A673 (cell line): ENCODE measurements around the gene CCDC74B.
"Not testable (repeated sequence)": the region's sequence is repeated elsewhere in the genome, so short reads cannot be mapped to it uniquely, and the experiment has no call there.

Source experiments
- EZH2 ChIP-seq: fragments of 200-600 bp; sonication (generic); IDR thresholded peaks from 2 replicates; pipeline ENCODE4 v1.6.1; 2017; ENCODE audit warnings: borderline replicate concordance, low read depth, mild to moderate bottlenecking, mixed read lengths, antibody characterized with exemption, low read length; ENCODE audit not compliant: poor library complexity, severe bottlenecking
- TF ChIP-seq, protein P1 (sequence below): fragments of 300-800, 200-600 bp; sonication (generic); conservative IDR thresholded peaks from 2 replicates; pipeline ENCODE4 v1.5.1; 2017; ENCODE audit warnings: low read depth, mild to moderate bottlenecking, antibody characterized with exemption, low read length, moderate library complexity, mixed read lengths

DNA sequence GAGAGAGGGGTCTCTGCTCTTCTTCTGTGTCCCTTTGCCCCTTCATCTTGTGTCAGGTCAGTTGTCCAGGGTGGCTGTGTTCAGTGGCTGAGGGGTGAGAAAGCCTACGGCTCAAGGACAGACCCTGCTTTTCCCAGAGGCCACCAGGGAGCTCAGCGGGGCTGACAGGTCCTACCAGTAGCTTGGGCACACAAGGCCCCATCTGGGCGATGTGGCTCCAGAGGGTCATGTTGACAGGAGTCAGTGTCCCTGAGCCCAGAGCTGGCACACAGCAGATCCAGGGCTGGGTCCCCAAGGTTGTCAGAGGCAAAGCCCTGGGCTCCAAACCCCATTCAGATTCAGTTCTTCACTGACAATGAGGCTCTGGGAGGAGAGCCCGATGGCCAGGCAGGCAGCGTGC is 7.8 kb downstream of the CCDC74B start:
- TF ChIP-seq, protein P1, sequence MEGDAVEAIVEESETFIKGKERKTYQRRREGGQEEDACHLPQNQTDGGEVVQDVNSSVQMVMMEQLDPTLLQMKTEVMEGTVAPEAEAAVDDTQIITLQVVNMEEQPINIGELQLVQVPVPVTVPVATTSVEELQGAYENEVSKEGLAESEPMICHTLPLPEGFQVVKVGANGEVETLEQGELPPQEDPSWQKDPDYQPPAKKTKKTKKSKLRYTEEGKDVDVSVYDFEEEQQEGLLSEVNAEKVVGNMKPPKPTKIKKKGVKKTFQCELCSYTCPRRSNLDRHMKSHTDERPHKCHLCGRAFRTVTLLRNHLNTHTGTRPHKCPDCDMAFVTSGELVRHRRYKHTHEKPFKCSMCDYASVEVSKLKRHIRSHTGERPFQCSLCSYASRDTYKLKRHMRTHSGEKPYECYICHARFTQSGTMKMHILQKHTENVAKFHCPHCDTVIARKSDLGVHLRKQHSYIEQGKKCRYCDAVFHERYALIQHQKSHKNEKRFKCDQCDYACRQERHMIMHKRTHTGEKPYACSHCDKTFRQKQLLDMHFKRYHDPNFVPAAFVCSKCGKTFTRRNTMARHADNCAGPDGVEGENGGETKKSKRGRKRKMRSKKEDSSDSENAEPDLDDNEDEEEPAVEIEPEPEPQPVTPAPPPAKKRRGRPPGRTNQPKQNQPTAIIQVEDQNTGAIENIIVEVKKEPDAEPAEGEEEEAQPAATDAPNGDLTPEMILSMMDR = not testable (repeated sequence)
- not testable (repeated sequence) for TF ChIP-seq EZH2
